ENCODE data around the gene MRPS2. TPM values are rescaled to one million over a fixed set of nuclear protein-coding genes. Genes with fewer than 3 reads are reported as not detected.
"Not testable (repeated sequence)": the region's sequence is repeated elsewhere in the genome, so short reads cannot be mapped to it uniquely, and the experiment has no call there.

MRPS2 gene
- 40.2 TPM for polyA plus RNA-seq (2013)

DNA sequence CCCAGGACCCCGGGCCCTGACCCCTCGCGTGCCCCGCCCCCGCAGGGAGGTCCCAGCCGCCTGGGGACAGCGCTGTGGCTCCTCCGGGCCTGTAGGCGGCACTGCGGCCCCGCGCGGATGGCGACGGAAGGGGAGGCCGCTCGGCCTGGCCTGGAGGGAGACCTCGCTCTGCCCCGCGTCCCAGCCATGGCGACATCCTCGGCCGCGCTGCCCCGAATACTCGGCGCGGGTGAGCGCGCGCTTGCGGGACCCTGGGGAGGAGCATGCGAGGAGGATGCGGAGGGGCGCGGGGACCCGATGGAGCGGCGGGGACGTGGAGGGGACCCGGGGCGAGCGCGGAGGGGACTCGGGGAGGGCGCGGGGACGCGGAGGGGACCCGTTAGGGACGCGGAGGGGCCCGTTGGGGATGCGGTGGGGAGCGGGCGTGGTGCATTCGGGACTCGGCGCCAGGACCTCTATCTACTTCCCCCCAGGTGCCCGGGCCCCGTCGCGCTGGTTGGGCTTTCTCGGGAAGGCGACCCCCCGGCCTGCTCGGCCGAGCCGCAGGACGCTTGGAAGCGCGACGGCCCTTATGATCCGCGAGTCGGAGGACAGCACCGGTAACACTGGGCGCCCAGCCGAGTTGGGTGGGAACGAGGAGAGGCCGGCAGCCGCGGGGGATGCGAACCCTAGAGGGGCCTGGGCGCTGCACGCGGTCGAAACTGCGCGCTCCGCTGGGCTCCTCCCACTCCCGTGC lies at the start of gene MRPS2:
TSS of gene MRPS2 (plus strand) at position 158 of the 736 bp plus-strand sequence. CDS start at position 187, 29 bp downstream.
- peaks cover 0 to 41% (median 28%) of the 10 kb centered on the region in 4 experiments for H3K36me3 ChIP-seq (ENCODE audit: control insufficient read depth in 4 of 4, insufficient read depth in 4 of 4, low read length in 3 of 4)
- H3K4me3 ChIP-seq (ENCODE audit: control insufficient read depth in 1 of 7, extremely low read depth in 1 of 7, insufficient read depth in 4 of 7, low read depth in 2 of 7, low read length in 6 of 7), result peak within 1 kb of the TSS; percentile 50 to 92 (median 75)
- 0% methylated on average over 71 of the region's 92 CpGs for WGBS (ENCODE audit: insufficient coverage)
- peaks cover 0 to 32% (median 29%) of the 10 kb centered on the region in 4 experiments for H3K4me1 ChIP-seq (ENCODE audit: control extremely low read depth in 1 of 4, control insufficient read depth in 4 of 4, insufficient read depth in 4 of 4, low read length in 3 of 4)
- DNase-seq, result peak; percentile 83 to 88 (median 87)
- ChIA-PET CTCF (interaction anchor here (2.2 kb wide), 1 partner anchor 10 kb away, joined by 6 read pairs; no protein-coding TSS in a partner anchor), POLR2A (no interaction called here)
- peak within 1 kb of the TSS; percentile 54 to 82 for H3K27ac ChIP-seq (ENCODE audit: insufficient read depth in 1 of 2, low read depth in 1 of 2, low read length in 2 of 2, poor library complexity in 1 of 2, severe bottlenecking in 2 of 2)
- peaks cover 0 to 10% (median 0%) of the 10 kb centered on the region in 5 experiments for H3K27me3 ChIP-seq (replicated peaks in 2 of 5; ENCODE audit: control insufficient read depth in 4 of 5, insufficient read depth in 5 of 5, low read length in 4 of 5)
- no peaks in the 10 kb centered on the region for H3K9me3 ChIP-seq (ENCODE audit: control extremely low read depth in 1 of 5, control insufficient read depth in 4 of 5, insufficient read depth in 2 of 5, low read depth in 1 of 5, low read length in 4 of 5)

DNA sequence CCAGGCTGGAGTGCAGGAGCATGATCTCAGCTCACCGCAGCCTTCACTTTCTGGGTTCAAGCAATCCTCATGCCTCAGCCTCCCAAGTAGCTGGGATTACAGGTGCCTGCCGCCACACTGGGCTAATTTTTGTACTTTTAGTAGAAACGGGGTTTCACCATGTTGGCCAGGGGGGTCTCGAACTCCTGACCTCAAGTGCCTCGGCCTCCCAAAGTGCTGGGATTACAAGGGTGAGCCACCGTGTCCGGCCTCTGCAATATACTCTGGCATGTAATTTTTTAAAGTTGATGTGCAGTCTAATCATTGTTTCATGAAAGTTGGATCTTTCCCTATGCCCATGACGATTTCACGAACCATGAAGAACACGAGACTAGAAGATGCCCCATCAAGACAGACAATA lies 49.5 kb upstream of the MRPS2 start:
- DNase-seq, result no peak
- ChIA-PET POLR2A (no interaction called here), CTCF (interaction anchor here (1.1 kb wide), 1 partner anchor 9 kb away, joined by 3 read pairs; no protein-coding TSS in a partner anchor)
- Histone ChIP-seq H3K27ac (ENCODE audit: insufficient read depth in 1 of 2, low read depth in 1 of 2, low read length in 2 of 2, poor library complexity in 1 of 2, severe bottlenecking in 2 of 2) (no peak overlapping the region), H3K36me3 (ENCODE audit: control insufficient read depth in 4 of 4, insufficient read depth in 4 of 4, low read length in 3 of 4) (no peaks in the 10 kb centered on the region), H3K27me3 (replicated peaks in 2 of 5; ENCODE audit: control insufficient read depth in 4 of 5, insufficient read depth in 5 of 5, low read length in 4 of 5) (peaks cover 0 to 17% (median 0%) of the 10 kb centered on the region in 5 experiments), H3K4me3 (ENCODE audit: control insufficient read depth in 1 of 7, extremely low read depth in 1 of 7, insufficient read depth in 4 of 7, low read depth in 2 of 7, low read length in 6 of 7) (no peak overlapping the region), H3K4me1 (ENCODE audit: control extremely low read depth in 1 of 4, control insufficient read depth in 4 of 4, insufficient read depth in 4 of 4, low read length in 3 of 4) (no peaks in the 10 kb centered on the region), H3K9me3 (ENCODE audit: control extremely low read depth in 1 of 5, control insufficient read depth in 4 of 5, insufficient read depth in 2 of 5, low read depth in 1 of 5, low read length in 4 of 5) (peaks cover 0 to 2% (median 0%) of the 10 kb centered on the region in 5 experiments)
- 93% methylated on average over 10 of the region's 10 CpGs for WGBS (ENCODE audit: insufficient coverage)

DNA sequence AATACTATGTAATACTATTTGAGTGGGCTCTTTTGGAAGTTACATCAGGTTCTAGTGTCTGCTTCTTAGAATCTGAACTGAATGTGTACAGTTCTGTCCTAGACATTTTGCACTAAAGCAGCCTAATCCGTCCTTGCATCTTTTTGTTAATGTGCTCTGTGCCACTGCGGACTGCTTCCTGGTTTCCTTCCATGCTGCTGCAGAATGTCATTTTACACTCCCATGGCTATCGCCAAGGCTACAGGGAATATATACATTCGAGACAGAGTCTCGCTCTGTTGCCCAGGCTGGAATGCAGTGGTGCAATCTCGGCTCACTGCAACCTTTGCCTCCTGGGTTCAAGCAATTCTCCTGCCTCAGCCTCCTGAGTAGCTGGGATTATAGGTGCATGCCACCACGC lies 48.6 kb upstream of the MRPS2 start:
- CTCF ChIA-PET; H3K9me3 ChIP-seq (ENCODE audit: control extremely low read depth in 1 of 5, control insufficient read depth in 4 of 5, insufficient read depth in 2 of 5, low read depth in 1 of 5, low read length in 4 of 5); H3K4me1 ChIP-seq (ENCODE audit: control extremely low read depth in 1 of 4, control insufficient read depth in 4 of 4, insufficient read depth in 4 of 4, low read length in 3 of 4); H3K27ac ChIP-seq (ENCODE audit: insufficient read depth in 1 of 2, low read depth in 1 of 2, low read length in 2 of 2, poor library complexity in 1 of 2, severe bottlenecking in 2 of 2); H3K36me3 ChIP-seq (ENCODE audit: control insufficient read depth in 4 of 4, insufficient read depth in 4 of 4, low read length in 3 of 4); POLR2A ChIA-PET; H3K4me3 ChIP-seq (ENCODE audit: control insufficient read depth in 1 of 7, extremely low read depth in 1 of 7, insufficient read depth in 4 of 7, low read depth in 2 of 7, low read length in 6 of 7); DNase-seq: not testable (repeated sequence)
- WGBS (ENCODE audit: insufficient coverage), result 92% methylated on average over 5 of the region's 7 CpGs
- H3K27me3 ChIP-seq (replicated peaks in 2 of 5; ENCODE audit: control insufficient read depth in 4 of 5, insufficient read depth in 5 of 5, low read length in 4 of 5), result peaks cover 0 to 22% (median 0%) of the 10 kb centered on the region in 5 experiments

DNA sequence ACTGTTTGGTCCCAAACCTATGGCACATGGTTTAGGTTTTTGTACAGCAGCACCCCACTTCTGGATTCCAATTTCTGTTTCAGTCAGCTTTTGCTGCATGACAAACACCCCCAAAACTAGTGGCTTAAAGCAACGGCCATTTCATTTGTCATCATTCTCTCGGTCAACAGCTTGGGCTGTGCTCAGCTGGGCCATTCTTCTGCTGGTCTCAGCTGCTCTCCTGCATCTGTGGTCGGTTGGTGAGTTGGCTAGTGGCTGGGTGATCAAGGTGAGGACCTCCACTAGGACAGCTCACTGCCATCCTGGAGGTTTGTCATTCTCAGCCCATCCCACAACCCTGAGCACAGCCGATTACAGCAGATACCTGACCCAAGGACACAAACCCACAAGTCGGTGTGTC lies 45.7 kb upstream of the MRPS2 start:
- Histone ChIP-seq H3K9me3 (ENCODE audit: control extremely low read depth in 1 of 5, control insufficient read depth in 4 of 5, insufficient read depth in 2 of 5, low read depth in 1 of 5, low read length in 4 of 5) (peaks cover 0 to 2% (median 0%) of the 10 kb centered on the region in 5 experiments), H3K27ac (ENCODE audit: insufficient read depth in 1 of 2, low read depth in 1 of 2, low read length in 2 of 2, poor library complexity in 1 of 2, severe bottlenecking in 2 of 2) (no peak overlapping the region), H3K36me3 (ENCODE audit: control insufficient read depth in 4 of 4, insufficient read depth in 4 of 4, low read length in 3 of 4) (no peaks in the 10 kb centered on the region), H3K27me3 (replicated peaks in 2 of 5; ENCODE audit: control insufficient read depth in 4 of 5, insufficient read depth in 5 of 5, low read length in 4 of 5) (peaks cover 0 to 22% (median 0%) of the 10 kb centered on the region in 5 experiments), H3K4me3 (ENCODE audit: control insufficient read depth in 1 of 7, extremely low read depth in 1 of 7, insufficient read depth in 4 of 7, low read depth in 2 of 7, low read length in 6 of 7) (no peak overlapping the region), H3K4me1 (ENCODE audit: control extremely low read depth in 1 of 4, control insufficient read depth in 4 of 4, insufficient read depth in 4 of 4, low read length in 3 of 4) (no peaks in the 10 kb centered on the region)
- ChIA-PET CTCF (no interaction called here), POLR2A (no interaction called here)
- DNase-seq, result no peak
- WGBS (ENCODE audit: insufficient coverage), result 86% methylated on average over 4 of the region's 5 CpGs

DNA sequence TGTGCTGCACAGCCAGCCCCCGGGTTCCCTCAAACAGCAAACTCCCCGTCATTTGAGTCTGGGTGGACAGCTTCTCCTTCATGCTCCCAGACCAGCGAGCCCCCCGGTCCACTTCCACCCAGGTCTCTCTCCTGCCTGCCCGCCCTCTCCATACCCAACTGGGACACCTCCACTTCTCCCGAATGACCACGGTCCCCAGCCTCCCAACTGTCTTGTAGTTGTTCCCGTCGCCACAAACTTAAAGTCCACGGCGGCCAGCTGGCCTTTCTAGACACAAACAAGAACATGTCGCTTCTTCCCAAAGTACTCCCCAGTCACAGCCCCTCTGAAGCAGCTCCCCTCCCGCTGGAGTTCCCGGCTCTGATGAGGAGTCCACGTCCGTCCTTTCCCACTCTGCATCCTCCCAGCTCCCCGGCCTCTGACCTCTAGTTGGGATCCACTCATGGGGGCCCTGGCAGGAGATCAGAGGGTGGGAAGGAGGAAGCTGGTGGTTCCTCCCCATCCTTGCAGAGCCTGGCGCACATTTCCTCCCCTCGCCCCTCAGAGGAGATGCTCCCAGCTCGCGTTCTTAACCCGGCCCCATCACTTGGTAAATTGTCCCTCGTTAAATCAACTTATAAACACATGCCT lies 45.0 kb upstream of the MRPS2 start:
- DNase-seq, result no peak
- WGBS (ENCODE audit: insufficient coverage), result 92% methylated on average over 17 of the region's 23 CpGs
- peaks cover 0 to 22% (median 0%) of the 10 kb centered on the region in 5 experiments for H3K27me3 ChIP-seq (replicated peaks in 2 of 5; ENCODE audit: control insufficient read depth in 4 of 5, insufficient read depth in 5 of 5, low read length in 4 of 5)
- H3K4me1 ChIP-seq (ENCODE audit: control extremely low read depth in 1 of 4, control insufficient read depth in 4 of 4, insufficient read depth in 4 of 4, low read length in 3 of 4), result no peaks in the 10 kb centered on the region
- H3K4me3 ChIP-seq (ENCODE audit: control insufficient read depth in 1 of 7, extremely low read depth in 1 of 7, insufficient read depth in 4 of 7, low read depth in 2 of 7, low read length in 6 of 7), result no peak overlapping the region
- H3K36me3 ChIP-seq (ENCODE audit: control insufficient read depth in 4 of 4, insufficient read depth in 4 of 4, low read length in 3 of 4), result no peaks in the 10 kb centered on the region
- POLR2A ChIA-PET, result no interaction called here
- peaks cover 0 to 2% (median 0%) of the 10 kb centered on the region in 5 experiments for H3K9me3 ChIP-seq (ENCODE audit: control extremely low read depth in 1 of 5, control insufficient read depth in 4 of 5, insufficient read depth in 2 of 5, low read depth in 1 of 5, low read length in 4 of 5)
- H3K27ac ChIP-seq (ENCODE audit: insufficient read depth in 1 of 2, low read depth in 1 of 2, low read length in 2 of 2, poor library complexity in 1 of 2, severe bottlenecking in 2 of 2), result no peak overlapping the region
- CTCF ChIA-PET, result no interaction called here

DNA sequence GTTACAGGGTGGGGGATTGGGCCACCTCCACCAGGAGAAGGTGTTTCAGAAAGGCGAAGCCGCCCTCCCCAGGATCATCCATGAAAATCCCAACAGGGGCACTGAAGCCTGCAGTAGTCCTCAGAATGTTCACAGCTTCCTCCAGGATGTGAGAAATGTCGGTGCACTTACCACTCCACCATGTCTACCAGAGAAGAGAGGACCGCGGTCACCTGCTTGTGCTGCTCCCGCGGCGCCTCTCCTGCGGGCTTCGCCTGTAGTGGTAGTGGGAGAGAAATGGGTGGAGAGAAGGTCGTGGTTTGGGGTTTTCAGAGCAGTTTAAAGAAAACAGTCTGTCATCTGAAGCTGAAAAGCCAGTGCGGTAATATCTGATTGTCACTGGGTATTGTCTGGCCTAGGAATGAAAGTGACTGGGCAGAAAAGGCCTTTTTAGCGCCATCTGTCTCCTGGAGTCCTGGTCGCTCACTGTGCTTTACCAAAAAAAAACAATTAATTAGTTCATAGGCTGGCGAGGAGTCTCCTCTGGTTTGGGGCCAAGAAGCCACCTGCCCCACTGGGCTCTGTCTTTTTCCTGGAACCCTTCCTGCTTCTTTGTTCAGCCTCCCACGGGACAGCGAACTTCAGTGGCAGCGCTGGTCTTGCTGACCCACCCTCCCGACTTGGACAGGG lies 43.9 kb upstream of the MRPS2 start:
- CTCF ChIA-PET, result no interaction called here
- 76% methylated on average over 16 of the region's 19 CpGs for WGBS (ENCODE audit: insufficient coverage)

More for the DNA sequence above, 43.9 kb upstream of the MRPS2 start:
- H3K9me3 ChIP-seq (ENCODE audit: control extremely low read depth in 1 of 5, control insufficient read depth in 4 of 5, insufficient read depth in 2 of 5, low read depth in 1 of 5, low read length in 4 of 5), result peaks cover 0 to 2% (median 0%) of the 10 kb centered on the region in 5 experiments
- peaks cover 0 to 22% (median 0%) of the 10 kb centered on the region in 5 experiments for H3K27me3 ChIP-seq (replicated peaks in 2 of 5; ENCODE audit: control insufficient read depth in 4 of 5, insufficient read depth in 5 of 5, low read length in 4 of 5)
- H3K27ac ChIP-seq (ENCODE audit: insufficient read depth in 1 of 2, low read depth in 1 of 2, low read length in 2 of 2, poor library complexity in 1 of 2, severe bottlenecking in 2 of 2), result no peak overlapping the region
- DNase-seq, result peak in 2 of 3 donors; percentile 48 to 62
- no peak overlapping the region for H3K4me3 ChIP-seq (ENCODE audit: control insufficient read depth in 1 of 7, extremely low read depth in 1 of 7, insufficient read depth in 4 of 7, low read depth in 2 of 7, low read length in 6 of 7)
- H3K4me1 ChIP-seq (ENCODE audit: control extremely low read depth in 1 of 4, control insufficient read depth in 4 of 4, insufficient read depth in 4 of 4, low read length in 3 of 4), result no peaks in the 10 kb centered on the region
- no peaks in the 10 kb centered on the region for H3K36me3 ChIP-seq (ENCODE audit: control insufficient read depth in 4 of 4, insufficient read depth in 4 of 4, low read length in 3 of 4)
- POLR2A ChIA-PET, result no interaction called here

Measured in common myeloid progenitor, CD34-positive (primary cell).